ENCODE data around the gene INF2.
"Not testable (repeated sequence)": the region's sequence is repeated elsewhere in the genome, so short reads cannot be mapped to it uniquely, and the experiment has no call there.

Gene INF2

GRCh38 chr14:104724407-104724980 is 35.1 kb downstream of the INF2 start:
- no peak for DNase-seq

- DNase-seq: no peak
Measured at GRCh38 chr14:104724981-104725771, 35.8 kb downstream of the INF2 start.

- no peak for DNase-seq
Measured at GRCh38 chr14:104725772-104726548, 36.5 kb downstream of the INF2 start.

GRCh38 chr14:104726600-104727451 is 37.4 kb downstream of the INF2 start:
- DNase-seq: no peak

- DNase-seq: no peak
Measured at GRCh38 chr14:104728631-104729030, 39.2 kb downstream of the INF2 start.

GRCh38 chr14:104729176-104729834 is 39.9 kb downstream of the INF2 start:
- not testable (repeated sequence) for DNase-seq

- no peak for DNase-seq
Measured at GRCh38 chr14:104729835-104730181, 40.4 kb downstream of the INF2 start.

- DNase-seq: no peak
Measured at GRCh38 chr14:104730487-104730886, 41.1 kb downstream of the INF2 start.

- DNase-seq: no peak
Measured at GRCh38 chr14:104731320-104732294, 42.2 kb downstream of the INF2 start.

- no peak for DNase-seq
Measured at GRCh38 chr14:104732355-104732804, 43.0 kb downstream of the INF2 start.

GRCh38 chr14:104732931-104733681 is 43.7 kb downstream of the INF2 start:
- DNase-seq: no peak

GRCh38 chr14:104734051-104734587 is 44.7 kb downstream of the INF2 start:
- DNase-seq: no peak

- no peak for DNase-seq
Measured at GRCh38 chr14:104734601-104734990, 45.2 kb downstream of the INF2 start.

GRCh38 chr14:104734991-104735779 is 45.8 kb downstream of the INF2 start:
- DNase-seq: no peak

- no peak for DNase-seq
Measured at GRCh38 chr14:104735830-104736642, 46.6 kb downstream of the INF2 start.

- DNase-seq: no peak
Measured at GRCh38 chr14:104738375-104739019, 49.1 kb downstream of the INF2 start.

GRCh38 chr14:104739026-104739425 is 49.6 kb downstream of the INF2 start:
- no peak for DNase-seq
